ENCODE data around the gene JSRP1.
A peak's percentile ranks its signal among the peaks of the same experiment; 100 is the strongest.

The JSRP1 gene

GRCh38 chr19:2231621-2232221, 24.5 kb downstream of the JSRP1 start:
- peak in 1 of 2 donors; percentile 22 for DNase-seq

- no peak for DNase-seq
Observed at GRCh38 chr19:2230807-2231533, 25.2 kb downstream of the JSRP1 start.

- DNase-seq: no peak
Observed at GRCh38 chr19:2230033-2230531, 26.1 kb downstream of the JSRP1 start.

GRCh38 chr19:2229103-2230032, 26.8 kb downstream of the JSRP1 start:
- DNase-seq: no peak

GRCh38 chr19:2228157-2229030, 27.8 kb downstream of the JSRP1 start:
- no peak for DNase-seq

- peak in 1 of 2 donors; percentile 27 for DNase-seq
Observed at GRCh38 chr19:2227415-2228156, 28.6 kb downstream of the JSRP1 start.

GRCh38 chr19:2226840-2227360, 29.3 kb downstream of the JSRP1 start:
- DNase-seq: no peak

GRCh38 chr19:2226051-2226839, 30.0 kb downstream of the JSRP1 start:
- DNase-seq: no peak

- DNase-seq: no peak
Observed at GRCh38 chr19:2225415-2226050, 30.7 kb downstream of the JSRP1 start.

- no peak for DNase-seq
Observed at GRCh38 chr19:2224754-2225349, 31.4 kb downstream of the JSRP1 start.

- no peak for DNase-seq
Observed at GRCh38 chr19:2223959-2224358, 32.3 kb downstream of the JSRP1 start.

- no peak for DNase-seq
Observed at GRCh38 chr19:2223391-2223790, 32.8 kb downstream of the JSRP1 start.

GRCh38 chr19:2221918-2222317, 34.3 kb downstream of the JSRP1 start:
- DNase-seq: no peak

- DNase-seq: no peak
Observed at GRCh38 chr19:2221250-2221831, 34.9 kb downstream of the JSRP1 start.

GRCh38 chr19:2219726-2220125, 36.5 kb downstream of the JSRP1 start:
- no peak for DNase-seq

- no peak for DNase-seq
Observed at GRCh38 chr19:2217591-2217990, 38.6 kb downstream of the JSRP1 start.

GRCh38 chr19:2216361-2217225, 39.6 kb downstream of the JSRP1 start:
- DNase-seq: no peak

GRCh38 chr19:2215281-2215751, 40.9 kb downstream of the JSRP1 start:
- DNase-seq: no peak

Measured in inflammatory macrophage treated with lipopolysaccharide for 1 hour (primary cell).